ENCODE data around the gene SGSM1. TPM values are rescaled to one million over a fixed set of nuclear protein-coding genes. Genes with fewer than 3 reads are reported as not detected.

Gene SGSM1
- total and polyA plus RNA-seq, 10 of the 15 experiments (the other 5 are each of a cell fraction or from before 2014, with no cell fraction given) = not detected

GRCh38 chr22:24905909-24906308 lies 99.9 kb downstream of the SGSM1 start:
- WGBS (ENCODE audit: insufficient coverage, insufficient replicate concordance, low lambda C conversion rate, missing lambda C conversion rate) = 85% methylated on average over 1 of the region's 1 CpG
- TF ChIP-seq JUND (IDR thresholded peaks at IDR 0.05; ENCODE audit: low read depth, low read length) (no peak), ESRRA (IDR thresholded peaks at IDR 0.05; ENCODE audit: low read length) (no peak), EZH2 (IDR thresholded peaks at IDR 0.05; ENCODE audit: borderline replicate concordance, control insufficient read depth, low read depth, low read length) (no peak), E2F8 (IDR thresholded peaks at IDR 0.05; ENCODE audit: low read depth, partially characterized antibody) (no peak), ZBED1 (IDR thresholded peaks at IDR 0.05; ENCODE audit: borderline replicate concordance) (no peak), RB1 (IDR thresholded peaks at IDR 0.05; ENCODE audit: borderline replicate concordance) (no peak), SMC3 (IDR thresholded peaks at IDR 0.05; ENCODE audit: borderline replicate concordance, low read length) (no peak), YY1 (IDR thresholded peaks at IDR 0.05; ENCODE audit: low read depth, low read length) (no peak), CBX3 (IDR thresholded peaks at IDR 0.05; ENCODE audit: borderline replicate concordance, low read depth) (no peak), MYC (IDR thresholded peaks at IDR 0.05; ENCODE audit: insufficient read depth, insufficient read length, insufficient replicate concordance, low read length, severe bottlenecking) (no peak), SMAD1 (IDR thresholded peaks at IDR 0.05; ENCODE audit: low read depth, partially characterized antibody) (no peak), POU2F2 (IDR thresholded peaks at IDR 0.05; ENCODE audit: borderline replicate concordance, low read depth, low read length) (no peak), CHD4 (IDR thresholded peaks at IDR 0.05) (no peak), FOS (IDR thresholded peaks at IDR 0.05; ENCODE audit: borderline replicate concordance, extremely low read depth, insufficient read length) (no peak), SIN3A (IDR thresholded peaks at IDR 0.05; ENCODE audit: low read depth, low read length) (no peak), MYB (IDR thresholded peaks at IDR 0.05; ENCODE audit: borderline replicate concordance, low read depth, low read length) (no peak), IKZF2 (IDR thresholded peaks at IDR 0.05) (no peak), HSF1 (IDR thresholded peaks at IDR 0.05; ENCODE audit: low read depth, low read length) (no peak), IKZF1 (conservative IDR thresholded peaks at IDR 0.05) (no peak), ASH2L (IDR thresholded peaks at IDR 0.05; ENCODE audit: borderline replicate concordance, low read depth) (no peak)
- no peaks in the 10 kb centered on the region for H4K20me1 ChIP-seq (ENCODE audit: control insufficient read depth, insufficient read depth)
- no peak for DNase-seq (ENCODE audit: low read depth, low spot score)
- H3K79me2 ChIP-seq (ENCODE audit: control insufficient read depth, insufficient read depth, low read length) = no peaks in the 10 kb centered on the region
- H3K9ac ChIP-seq (ENCODE audit: control insufficient read depth, insufficient read depth, low read length) = no peak overlapping the region
- ChIA-PET RAD21 (ENCODE audit: unreplicated experiment) (no interaction called here), SMC1A (ENCODE audit: uncharacterized antibody, unreplicated experiment) (no interaction called here), POLR2A (no interaction called here), CTCF (no interaction called here)
- H3K27me3 ChIP-seq (replicated peaks in 1 of 2; ENCODE audit: control insufficient read depth in 2 of 2, insufficient read depth in 2 of 2, low read length in 1 of 2) = no peaks in the 10 kb centered on the region
- no peak for ATAC-seq
- no peaks in the 10 kb centered on the region for H3K36me3 ChIP-seq (ENCODE audit: control insufficient read depth in 2 of 2, insufficient read depth in 2 of 2, low read length in 1 of 2)
- intact Hi-C loops (cut with micrococcal nuclease; ENCODE audit: unreplicated experiment) = no loop called here
- no peak overlapping the region for H3K4me3 ChIP-seq
- H3K4me1 ChIP-seq (ENCODE audit: control insufficient read depth, insufficient read depth, low read length) = no peaks in the 10 kb centered on the region
- H3K4me2 ChIP-seq (ENCODE audit: control insufficient read depth, insufficient read depth) = no peak overlapping the region
- no peak for FAIRE-seq
- no peak overlapping the region for H3K27ac ChIP-seq (ENCODE audit: control insufficient read depth, insufficient read depth)
- H3K9me3 ChIP-seq (replicated peaks; ENCODE audit: control insufficient read depth, insufficient read depth, low read length) = no peaks in the 10 kb centered on the region
- in situ Hi-C loops (cut with MboI) = no loop called here
- no peak overlapping the region for H2AFZ ChIP-seq (ENCODE audit: control insufficient read depth, low read depth, low read length)
- no TSS peak for BruUV-seq (replicated peaks)

Measured in GM12878 (cell line).